GM12872 (cell line): ENCODE measurements around the gene DNAH17.

Experiments used
- CTCF ChIP-seq: IDR thresholded peaks from 3 replicates; pipeline ENCODE4 v1.5.1; 2011; ENCODE audit warnings: low read depth, mild to moderate bottlenecking, low read length, moderate library complexity; ENCODE audit not compliant: insufficient read depth

Gene DNAH17

GRCh38 chr17:78601577-78602190, 24.5 kb upstream of the DNAH17 start:
- TF ChIP-seq CTCF = no peak

- no peak for TF ChIP-seq CTCF
Observed at GRCh38 chr17:78600181-78600721, 23.1 kb upstream of the DNAH17 start.

- no peak for TF ChIP-seq CTCF
Observed at GRCh38 chr17:78599419-78599818, 22.2 kb upstream of the DNAH17 start.

- TF ChIP-seq CTCF = no peak
Observed at GRCh38 chr17:78598013-78598471, 20.8 kb upstream of the DNAH17 start.

- TF ChIP-seq CTCF = no peak
Observed at GRCh38 chr17:78596871-78597764, 19.9 kb upstream of the DNAH17 start.

- no peak for TF ChIP-seq CTCF
Observed at GRCh38 chr17:78595135-78595810, 18.1 kb upstream of the DNAH17 start.

GRCh38 chr17:78592991-78593329, 15.8 kb upstream of the DNAH17 start:
- TF ChIP-seq CTCF = no peak
